K562 (cell line): Measurements from ENCODE around the gene CSNK1G1. TPM values are rescaled to one million over a fixed set of nuclear protein-coding genes. Genes with fewer than 3 reads are reported as not detected.
A peak's percentile ranks its signal among the peaks of the same experiment; 100 is the strongest.

Source experiments
- CC2D1A ChIP-seq: fragments of 450-650 bp; IDR thresholded peaks from 2 replicates; pipeline ENCODE4 v1.6.1; 2017; ENCODE audit warnings: mild to moderate bottlenecking
- FOS ChIP-seq: IDR thresholded peaks from 3 replicates; pipeline ENCODE4 v1.6.1; 2011; ENCODE audit not compliant: insufficient read length; ENCODE audit errors: extremely low read depth
- HDAC1 ChIP-seq, 2 experiments: fragments of 450-650 bp; IDR thresholded peaks; 2 replicates each; pipeline ENCODE4 v1.6.1; 2016 to 2017; ENCODE audit warnings: inconsistent platforms in 1 of 2, mild to moderate bottlenecking in 1 of 2, moderate library complexity in 1 of 2
- HNRNPK ChIP-seq: fragments of 200-400 bp; formaldehyde crosslinking; IDR thresholded peaks from one replicate; pipeline ENCODE4 v1.6.1; 2018; ENCODE audit warnings: mild to moderate bottlenecking, low read depth, low read length; ENCODE audit not compliant: poor library complexity, severe bottlenecking
- NEUROD1 ChIP-seq: fragments of 150-350 bp; IDR thresholded peaks from 2 replicates; pipeline ENCODE4 v1.6.1; 2014; ENCODE audit warnings: borderline replicate concordance, low read length, low read depth; ENCODE audit not compliant: partially characterized antibody
- NFATC3 ChIP-seq: fragments of 450-650 bp; IDR thresholded peaks from 2 replicates; pipeline ENCODE4 v1.6.1; 2017; ENCODE audit warnings: mild to moderate bottlenecking
- NONO ChIP-seq, 2 experiments: fragments of 200-400 bp in 1 of 2; fragments of 450-650 bp in 1 of 2; formaldehyde crosslinking in 1 of 2; IDR thresholded peaks; 2 replicates each; pipeline ENCODE4 v1.6.1; 2017; ENCODE audit warnings: low read depth in 2 of 2, mild to moderate bottlenecking in 2 of 2, moderate library complexity in 2 of 2, low read length in 1 of 2
- POLR2AphosphoS5 ChIP-seq: IDR thresholded peaks from 2 replicates; pipeline ENCODE4 v1.6.1; 2011; ENCODE audit warnings: mild to moderate bottlenecking, low read depth, low read length, moderate library complexity; ENCODE audit not compliant: control insufficient read depth, insufficient read depth
- POLR2H ChIP-seq: IDR thresholded peaks from 2 replicates; pipeline ENCODE4 v1.6.1; 2016; ENCODE audit warnings: missing genetic modification characterization, low read depth, mild to moderate bottlenecking, control low read depth, missing compliant biosample characterization, moderate library complexity
- RAD21 ChIP-seq, 2 experiments: fragments of 250-450 bp in 1 of 2; fragments of 450-650 bp in 1 of 2; sonication (Bioruptor Pico) in 1 of 2; formaldehyde crosslinking in 1 of 2; IDR thresholded peaks in 1 of 2; conservative IDR thresholded peaks in 1 of 2; 2 replicates each; pipeline versions ENCODE4 v1.4.0 to v1.8.0; 2020 to 2022; ENCODE audit warnings: mild to moderate bottlenecking in 2 of 2, moderate library complexity in 1 of 2
- SAP30 ChIP-seq: fragments of 200-600 bp; sonication (generic); IDR thresholded peaks from 2 replicates; pipeline ENCODE4 v1.6.1; 2012; ENCODE audit warnings: borderline replicate concordance, low read depth, mild to moderate bottlenecking, moderate library complexity, low read length, control low read depth, inconsistent platforms; ENCODE audit not compliant: insufficient read depth, poor library complexity, severe bottlenecking
- SMAD3 ChIP-seq: fragments of 450-650 bp; formaldehyde crosslinking; conservative IDR thresholded peaks from 2 replicates; pipeline ENCODE4 v1.4.0; 2020; ENCODE audit warnings: mild to moderate bottlenecking
- SMARCA5 ChIP-seq: fragments of 450-650 bp; IDR thresholded peaks from 2 replicates; pipeline ENCODE4 v1.6.1; 2016
- SPI1 ChIP-seq: IDR thresholded peaks from 2 replicates; pipeline ENCODE4 v1.6.1; 2011; ENCODE audit warnings: low read depth, low read length, control low read depth, borderline replicate concordance
- TRIM24 ChIP-seq, 2 experiments: fragments of 450-650 bp; IDR thresholded peaks; 2 replicates each; pipeline ENCODE4 v1.6.1; 2016
- polyA plus RNA-seq, 8 experiments: library from polyadenylated mRNA; depleted of rRNA in 4 of 8; stranded (reverse) in 5 of 8; unstranded in 3 of 8; fragments of >200 nt; fragmentation: Nextera tagmentation in 2 of 8; fragmentation: Illumina TruSeq in 1 of 8; extraction: Ambion mirVana in 2 of 8; extraction: Trizol in 1 of 8; gene quantifications; 2 replicates each; pipeline versions ENCODE4 v1.2.1 to v1.2.3, GENCODE V29; 2011 to 2014; ENCODE audit warnings: inconsistent platforms in 1 of 8, missing spikeins in 1 of 8
- total RNA-seq, 7 experiments: library from RNA; depleted of rRNA in 6 of 7; stranded (reverse); fragments of >200 nt in 6 of 7; fragmentation: Illumina TruSeq in 2 of 7; extraction: Trizol in 2 of 7; gene quantifications; 2 replicates each; pipeline versions ENCODE4 v1.2.1 to v1.2.3, GENCODE V29; 2011 to 2021; ENCODE audit warnings: low replicate concordance in 1 of 7
- TF ChIP-seq, protein P1 (sequence below): sonication (generic); formaldehyde crosslinking; IDR thresholded peaks from 2 replicates; pipeline ENCODE4 v1.9.0; 2022; ENCODE audit warnings: mild to moderate bottlenecking, missing genetic modification reagents
- TF ChIP-seq, protein P2 (sequence below), 2 experiments: fragments of 450-650 bp; IDR thresholded peaks; 2 replicates each; pipeline ENCODE4 v1.6.1; 2016
- TF ChIP-seq, protein P3 (sequence below): fragments of 250-450 bp; sonication (Bioruptor Pico); IDR thresholded peaks from 2 replicates; pipeline ENCODE4 v1.9.0; 2021; ENCODE audit warnings: mild to moderate bottlenecking, inconsistent platforms
- TF ChIP-seq, protein P4 (sequence below): fragments of 450-650 bp; IDR thresholded peaks from 2 replicates; pipeline ENCODE4 v1.6.1; 2014; ENCODE audit warnings: low read depth, mild to moderate bottlenecking, moderate library complexity, borderline replicate concordance
- TF ChIP-seq, protein P5 (sequence below): sonication (generic); IDR thresholded peaks from 2 replicates; pipeline ENCODE4 v1.6.1; 2016

Gene CSNK1G1
- total and polyA plus RNA-seq, 9 of the 15 experiments (the other 6 are each of a cell fraction or from before 2014, with no cell fraction given), result 4.5 to 18.5 (median 9.5) TPM

DNA sequence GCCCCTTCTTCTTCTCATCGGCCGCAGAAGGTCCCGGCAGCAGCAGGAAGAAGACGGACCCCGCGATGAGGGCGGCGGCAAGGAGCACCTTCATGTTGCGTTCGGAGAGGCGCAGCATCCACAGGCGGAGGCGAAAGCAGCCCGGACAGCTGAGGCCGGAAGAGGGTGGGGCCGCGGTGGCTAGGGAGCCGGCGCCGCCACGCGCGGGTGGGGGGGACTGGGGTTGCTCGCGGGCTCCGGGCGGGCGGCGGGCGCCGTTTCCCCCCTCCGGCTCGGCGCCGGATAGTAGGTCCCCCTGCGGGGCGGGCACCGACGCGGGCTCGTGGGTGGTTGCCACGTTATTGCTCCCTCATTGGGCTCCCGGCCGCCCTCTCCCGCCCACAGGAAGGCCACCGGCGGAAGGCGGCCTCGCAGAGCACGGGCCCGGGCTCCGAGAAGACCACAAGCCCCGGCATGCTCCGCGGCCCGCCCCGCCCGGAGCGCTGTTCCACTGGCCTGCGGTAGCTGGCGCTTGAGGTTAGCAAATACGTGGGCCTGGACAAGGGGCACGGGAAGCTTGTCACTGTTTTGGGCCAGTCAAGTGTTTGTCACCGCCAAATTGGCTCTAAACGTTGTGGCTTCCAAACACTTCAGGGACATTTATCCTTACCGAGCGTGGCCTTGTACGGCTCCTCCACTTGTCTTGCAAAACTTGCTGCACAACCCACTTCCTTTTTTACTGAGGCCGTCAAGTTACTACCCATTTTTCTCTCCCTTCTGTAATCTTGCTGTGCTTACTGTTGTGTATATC lies 192.9 kb downstream of the CSNK1G1 start, which contains the start of gene PPIB (continued):
- TF ChIP-seq HDAC1 (IDR thresholded peaks at IDR 0.05), result peak; percentile 46 to 97; a peak in 3 of 4 replicates
- TF ChIP-seq NFATC3, result 0 out of 2 replicates have a peak, but pooled peaks have one; percentile 35
- TF ChIP-seq NONO (IDR thresholded peaks at IDR 0.05; ENCODE audit: low read depth in 2 of 2, low read length in 1 of 2), result peak in 1 of 2 experiments; percentile 98; a peak in 2 of 4 replicates
- 0 out of 2 replicates have a peak, but pooled peaks have one; percentile 63 for TF ChIP-seq SMAD3 (CRISPR knock-in tag)
- TF ChIP-seq POLR2H, result peak; percentile 87
- TF ChIP-seq NEUROD1, result peak; percentile 93
- TF ChIP-seq, protein P1, sequence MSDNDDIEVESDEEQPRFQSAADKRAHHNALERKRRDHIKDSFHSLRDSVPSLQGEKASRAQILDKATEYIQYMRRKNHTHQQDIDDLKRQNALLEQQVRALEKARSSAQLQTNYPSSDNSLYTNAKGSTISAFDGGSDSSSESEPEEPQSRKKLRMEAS, result peak; percentile 73
- TF ChIP-seq SPI1, result peak; percentile 97
- TF ChIP-seq TRIM24 (IDR thresholded peaks at IDR 0.05), result peak in 1 of 2 experiments; percentile 73; a peak in 2 of 4 replicates
- TF ChIP-seq, protein P2, sequence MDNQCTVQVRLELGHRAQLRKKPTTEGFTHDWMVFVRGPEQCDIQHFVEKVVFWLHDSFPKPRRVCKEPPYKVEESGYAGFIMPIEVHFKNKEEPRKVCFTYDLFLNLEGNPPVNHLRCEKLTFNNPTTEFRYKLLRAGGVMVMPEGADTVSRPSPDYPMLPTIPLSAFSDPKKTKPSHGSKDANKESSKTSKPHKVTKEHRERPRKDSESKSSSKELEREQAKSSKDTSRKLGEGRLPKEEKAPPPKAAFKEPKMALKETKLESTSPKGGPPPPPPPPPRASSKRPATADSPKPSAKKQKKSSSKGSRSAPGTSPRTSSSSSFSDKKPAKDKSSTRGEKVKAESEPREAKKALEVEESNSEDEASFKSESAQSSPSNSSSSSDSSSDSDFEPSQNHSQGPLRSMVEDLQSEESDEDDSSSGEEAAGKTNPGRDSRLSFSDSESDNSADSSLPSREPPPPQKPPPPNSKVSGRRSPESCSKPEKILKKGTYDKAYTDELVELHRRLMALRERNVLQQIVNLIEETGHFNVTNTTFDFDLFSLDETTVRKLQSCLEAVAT (IDR thresholded peaks at IDR 0.05), result peak; percentile 59 to 62; a peak in 2 of 4 replicates
- TF ChIP-seq, protein P3, sequence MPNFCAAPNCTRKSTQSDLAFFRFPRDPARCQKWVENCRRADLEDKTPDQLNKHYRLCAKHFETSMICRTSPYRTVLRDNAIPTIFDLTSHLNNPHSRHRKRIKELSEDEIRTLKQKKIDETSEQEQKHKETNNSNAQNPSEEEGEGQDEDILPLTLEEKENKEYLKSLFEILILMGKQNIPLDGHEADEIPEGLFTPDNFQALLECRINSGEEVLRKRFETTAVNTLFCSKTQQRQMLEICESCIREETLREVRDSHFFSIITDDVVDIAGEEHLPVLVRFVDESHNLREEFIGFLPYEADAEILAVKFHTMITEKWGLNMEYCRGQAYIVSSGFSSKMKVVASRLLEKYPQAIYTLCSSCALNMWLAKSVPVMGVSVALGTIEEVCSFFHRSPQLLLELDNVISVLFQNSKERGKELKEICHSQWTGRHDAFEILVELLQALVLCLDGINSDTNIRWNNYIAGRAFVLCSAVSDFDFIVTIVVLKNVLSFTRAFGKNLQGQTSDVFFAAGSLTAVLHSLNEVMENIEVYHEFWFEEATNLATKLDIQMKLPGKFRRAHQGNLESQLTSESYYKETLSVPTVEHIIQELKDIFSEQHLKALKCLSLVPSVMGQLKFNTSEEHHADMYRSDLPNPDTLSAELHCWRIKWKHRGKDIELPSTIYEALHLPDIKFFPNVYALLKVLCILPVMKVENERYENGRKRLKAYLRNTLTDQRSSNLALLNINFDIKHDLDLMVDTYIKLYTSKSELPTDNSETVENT (CRISPR knock-in tag), result peak; percentile 55
- TF ChIP-seq SMARCA5, result peak; percentile 65; the same call in 1 of the 2 replicates
- TF ChIP-seq, protein P4, sequence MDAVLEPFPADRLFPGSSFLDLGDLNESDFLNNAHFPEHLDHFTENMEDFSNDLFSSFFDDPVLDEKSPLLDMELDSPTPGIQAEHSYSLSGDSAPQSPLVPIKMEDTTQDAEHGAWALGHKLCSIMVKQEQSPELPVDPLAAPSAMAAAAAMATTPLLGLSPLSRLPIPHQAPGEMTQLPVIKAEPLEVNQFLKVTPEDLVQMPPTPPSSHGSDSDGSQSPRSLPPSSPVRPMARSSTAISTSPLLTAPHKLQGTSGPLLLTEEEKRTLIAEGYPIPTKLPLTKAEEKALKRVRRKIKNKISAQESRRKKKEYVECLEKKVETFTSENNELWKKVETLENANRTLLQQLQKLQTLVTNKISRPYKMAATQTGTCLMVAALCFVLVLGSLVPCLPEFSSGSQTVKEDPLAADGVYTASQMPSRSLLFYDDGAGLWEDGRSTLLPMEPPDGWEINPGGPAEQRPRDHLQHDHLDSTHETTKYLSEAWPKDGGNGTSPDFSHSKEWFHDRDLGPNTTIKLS, result peak; percentile 94
- TF ChIP-seq, protein P5, sequence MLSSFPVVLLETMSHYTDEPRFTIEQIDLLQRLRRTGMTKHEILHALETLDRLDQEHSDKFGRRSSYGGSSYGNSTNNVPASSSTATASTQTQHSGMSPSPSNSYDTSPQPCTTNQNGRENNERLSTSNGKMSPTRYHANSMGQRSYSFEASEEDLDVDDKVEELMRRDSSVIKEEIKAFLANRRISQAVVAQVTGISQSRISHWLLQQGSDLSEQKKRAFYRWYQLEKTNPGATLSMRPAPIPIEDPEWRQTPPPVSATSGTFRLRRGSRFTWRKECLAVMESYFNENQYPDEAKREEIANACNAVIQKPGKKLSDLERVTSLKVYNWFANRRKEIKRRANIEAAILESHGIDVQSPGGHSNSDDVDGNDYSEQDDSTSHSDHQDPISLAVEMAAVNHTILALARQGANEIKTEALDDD, result 0 out of 2 replicates have a peak, but pooled peaks have one; percentile 15
- peak; percentile 55; the same call in 1 of the 2 replicates for TF ChIP-seq CC2D1A
- TF ChIP-seq HNRNPK, result peak; percentile 45
- TF ChIP-seq POLR2AphosphoS5, result peak; percentile 84
- TF ChIP-seq RAD21 (CRISPR knock-in tag; conservative IDR thresholded peaks at IDR 0.05 in 1 of 2, IDR thresholded peaks at IDR 0.05 in 1 of 2), result peak; percentile 61 to 80
- peak; percentile 56 for TF ChIP-seq FOS
- TF ChIP-seq SAP30, result peak; percentile 86
